Measurements from ENCODE around the gene EPHA4.
A peak's percentile ranks its signal among the peaks of the same experiment; 100 is the strongest.

EPHA4 gene

DNA sequence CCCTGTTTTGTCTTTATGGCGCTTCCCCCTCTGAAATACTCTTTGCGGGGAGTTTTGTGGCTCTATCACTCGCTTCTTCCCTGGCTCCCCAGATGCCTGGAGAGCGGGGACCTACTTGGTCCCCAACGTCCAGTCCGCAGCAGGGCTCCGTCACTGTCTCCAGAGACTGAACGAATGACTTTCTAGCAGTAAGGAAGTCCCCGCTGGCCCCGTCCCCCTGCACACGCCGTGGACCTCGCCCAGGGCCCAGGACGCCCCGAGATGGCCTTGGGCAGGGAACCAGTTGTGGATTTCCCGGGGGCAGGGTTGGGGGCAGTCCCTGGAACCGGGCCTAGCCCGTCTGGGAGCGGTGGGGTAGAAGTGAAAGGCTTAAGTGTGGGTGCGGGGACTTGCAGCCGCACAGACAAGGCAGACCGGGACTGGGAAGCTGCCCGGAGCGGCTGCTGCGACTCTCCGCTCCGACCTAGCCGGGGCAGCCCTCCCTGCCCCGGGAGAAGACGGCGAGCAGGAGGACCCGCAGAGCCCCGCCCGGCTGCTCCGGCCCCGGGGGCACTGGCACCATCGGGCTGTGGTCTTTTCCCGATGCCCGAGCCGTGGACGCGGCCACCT lies 821 bp upstream of the EPHA4 start:
- no peaks in the 10 kb centered on the region for H3K4me1 ChIP-seq (ENCODE audit: control insufficient read depth, insufficient read depth, low read length, poor library complexity, severe bottlenecking)
- H3K9me3 ChIP-seq (ENCODE audit: control insufficient read depth, low read length): no peaks in the 10 kb centered on the region
- peak overlapping the region; percentile 60 for H3K4me3 ChIP-seq (ENCODE audit: extremely low read depth, insufficient read depth, low read length, poor library complexity, severe bottlenecking)
- WGBS, 2 experiments (ENCODE audit: insufficient coverage in 2 of 2): 0 to 1% methylated on average over 29 to 37 of the region's 42 CpGs
- peak overlapping the region; percentile 46 for H3K27ac ChIP-seq (ENCODE audit: low read depth, low read length, severe bottlenecking)
- H3K36me3 ChIP-seq (ENCODE audit: control insufficient read depth, insufficient read depth, low read length): no peaks in the 10 kb centered on the region

DNA sequence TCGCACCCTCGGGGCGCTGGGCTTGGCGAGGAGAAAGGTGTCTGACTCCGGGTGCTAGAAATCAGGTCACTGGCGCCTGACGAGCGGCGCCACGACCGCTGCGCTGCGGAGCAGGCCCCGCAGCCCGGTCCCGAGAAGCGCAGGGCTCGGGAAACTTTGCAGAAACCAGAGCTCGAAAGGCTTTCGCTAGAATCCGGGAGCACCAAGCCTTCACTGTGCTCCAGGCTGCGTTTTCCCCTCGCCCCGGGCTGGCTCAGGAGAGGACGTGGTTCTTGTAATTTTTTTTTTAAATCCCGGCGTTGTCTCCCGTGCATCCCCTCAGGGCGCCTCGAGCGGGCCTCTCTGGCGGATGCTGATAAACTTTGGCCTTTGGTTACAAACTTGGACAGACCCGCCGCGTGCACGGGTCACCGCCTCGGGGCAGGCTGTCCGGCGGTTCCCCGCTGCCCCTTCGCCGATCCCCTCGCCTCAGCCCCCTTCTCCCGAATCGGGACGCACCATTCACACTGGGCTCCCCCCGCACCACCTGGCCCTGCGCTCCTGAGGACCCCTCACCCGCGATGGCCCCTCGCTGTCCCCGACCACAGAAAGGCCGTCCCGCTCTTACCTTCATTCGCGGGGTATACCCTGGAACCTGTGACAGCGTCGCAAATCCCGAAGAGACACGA lies 419 bp downstream of the EPHA4 start:
- Histone ChIP-seq H3K36me3 (ENCODE audit: control insufficient read depth, insufficient read depth, low read length) (no peaks in the 10 kb centered on the region), H3K4me3 (ENCODE audit: extremely low read depth, insufficient read depth, low read length, poor library complexity, severe bottlenecking) (peak overlapping the region; percentile 60), H3K9me3 (ENCODE audit: control insufficient read depth, low read length) (no peaks in the 10 kb centered on the region), H3K27ac (ENCODE audit: low read depth, low read length, severe bottlenecking) (peak overlapping the region; percentile 60), H3K4me1 (ENCODE audit: control insufficient read depth, insufficient read depth, low read length, poor library complexity, severe bottlenecking) (no peaks in the 10 kb centered on the region)
- 0% methylated on average over 48 to 55 of the region's 61 CpGs for WGBS, 2 experiments (ENCODE audit: insufficient coverage in 2 of 2)

DNA sequence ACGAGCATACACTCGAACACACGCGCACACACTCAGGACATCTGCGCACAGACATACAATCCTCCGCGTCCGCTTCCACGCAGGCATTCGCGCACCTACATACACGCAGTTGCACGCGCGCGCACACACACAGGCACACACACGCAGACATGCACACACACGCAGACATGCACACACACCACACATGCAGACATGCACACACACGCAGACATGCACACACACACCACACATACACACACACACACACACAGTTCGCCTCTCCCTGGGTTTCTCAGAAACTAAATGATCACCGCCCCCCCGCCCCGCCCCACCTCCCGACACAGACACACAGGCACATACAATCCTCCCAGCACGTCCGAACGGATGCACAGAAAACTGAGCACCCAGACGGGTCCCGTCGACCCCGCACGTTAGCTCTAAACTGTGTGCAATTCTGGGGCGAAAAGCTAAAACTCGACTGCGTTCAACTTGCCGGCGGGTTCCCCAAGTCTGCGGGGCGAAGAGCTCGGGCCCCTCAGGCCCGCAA lies 1.0 kb downstream of the EPHA4 start:
- H3K36me3 ChIP-seq (ENCODE audit: control insufficient read depth, insufficient read depth, low read length): no peaks in the 10 kb centered on the region
- H3K27ac ChIP-seq (ENCODE audit: low read depth, low read length, severe bottlenecking): no peak overlapping the region
- no peaks in the 10 kb centered on the region for H3K4me1 ChIP-seq (ENCODE audit: control insufficient read depth, insufficient read depth, low read length, poor library complexity, severe bottlenecking)
- H3K9me3 ChIP-seq (ENCODE audit: control insufficient read depth, low read length): no peaks in the 10 kb centered on the region
- WGBS, 2 experiments (ENCODE audit: insufficient coverage in 2 of 2): 4 to 7% methylated on average over 20 to 35 of the region's 41 CpGs
- peak overlapping the region; percentile 60 for H3K4me3 ChIP-seq (ENCODE audit: extremely low read depth, insufficient read depth, low read length, poor library complexity, severe bottlenecking)

DNA sequence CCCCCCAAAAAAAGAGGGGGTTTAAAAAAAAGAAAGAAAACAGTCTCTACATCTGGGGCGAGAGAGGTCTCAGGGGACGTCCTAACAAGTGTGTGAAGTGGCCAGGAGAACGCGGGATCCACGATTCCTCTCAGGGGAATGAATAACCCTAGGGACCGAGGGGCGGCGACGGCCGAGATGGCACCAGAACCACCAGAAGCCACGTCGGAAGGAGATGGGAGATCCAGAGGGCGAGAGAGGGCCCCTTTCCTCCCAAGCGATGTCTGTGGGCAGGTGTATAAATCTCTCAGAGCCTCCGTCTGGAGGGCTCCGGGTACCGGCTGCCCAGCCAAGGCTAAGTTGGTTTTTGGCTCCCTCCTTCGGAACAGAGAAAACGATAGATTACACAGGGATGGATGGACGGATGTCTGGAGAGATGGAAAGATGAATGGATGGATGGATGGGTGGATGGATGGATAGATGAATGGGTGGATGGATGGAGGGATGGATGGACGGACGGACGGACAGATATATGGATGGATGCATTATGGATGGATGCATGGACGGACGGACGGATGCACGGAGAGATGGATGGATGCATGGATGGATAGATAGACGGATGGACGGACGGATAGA lies 1.7 kb downstream of the EPHA4 start:
- H3K27ac ChIP-seq (ENCODE audit: low read depth, low read length, severe bottlenecking): no peak overlapping the region
- no peaks in the 10 kb centered on the region for H3K36me3 ChIP-seq (ENCODE audit: control insufficient read depth, insufficient read depth, low read length)
- WGBS, 2 experiments (ENCODE audit: insufficient coverage in 2 of 2): 6 to 9% methylated on average over 29 of the region's 30 CpGs

DNA sequence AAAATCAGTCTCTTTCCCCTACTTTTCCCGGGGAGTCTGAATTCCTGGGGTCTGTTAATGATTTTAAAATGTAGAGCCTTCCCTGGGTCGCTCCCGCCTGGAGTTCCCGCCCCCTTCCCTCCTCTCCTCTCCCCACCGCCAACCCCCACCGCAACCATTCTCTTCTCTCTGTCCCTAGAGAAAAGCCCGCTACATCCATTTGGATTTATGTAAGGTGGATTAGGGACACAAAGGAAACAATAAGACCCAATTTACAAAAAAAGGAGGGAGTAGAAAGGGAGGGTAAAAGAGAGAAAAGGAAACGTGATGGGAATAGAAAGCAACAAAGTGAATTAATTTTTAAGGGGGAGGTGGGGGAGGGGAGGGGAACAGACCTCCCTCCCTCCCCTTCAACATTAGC lies 2.2 kb downstream of the EPHA4 start:
- no peak overlapping the region for H3K27ac ChIP-seq (ENCODE audit: low read depth, low read length, severe bottlenecking)
- H3K9me3 ChIP-seq (ENCODE audit: control insufficient read depth, low read length): no peaks in the 10 kb centered on the region
- no CpG with 5 or more reads among the region's 8 CpGs for WGBS, 2 experiments (ENCODE audit: insufficient coverage in 2 of 2)
- H3K36me3 ChIP-seq (ENCODE audit: control insufficient read depth, insufficient read depth, low read length): no peaks in the 10 kb centered on the region
- H3K4me1 ChIP-seq (ENCODE audit: control insufficient read depth, insufficient read depth, low read length, poor library complexity, severe bottlenecking): no peaks in the 10 kb centered on the region
- peak overlapping the region; percentile 60 for H3K4me3 ChIP-seq (ENCODE audit: extremely low read depth, insufficient read depth, low read length, poor library complexity, severe bottlenecking)

More for the DNA sequence above, 1.7 kb downstream of the EPHA4 start:
- H3K4me3 ChIP-seq (ENCODE audit: extremely low read depth, insufficient read depth, low read length, poor library complexity, severe bottlenecking): peak overlapping the region; percentile 60
- no peaks in the 10 kb centered on the region for H3K4me1 ChIP-seq (ENCODE audit: control insufficient read depth, insufficient read depth, low read length, poor library complexity, severe bottlenecking)
- no peaks in the 10 kb centered on the region for H3K9me3 ChIP-seq (ENCODE audit: control insufficient read depth, low read length)

DNA sequence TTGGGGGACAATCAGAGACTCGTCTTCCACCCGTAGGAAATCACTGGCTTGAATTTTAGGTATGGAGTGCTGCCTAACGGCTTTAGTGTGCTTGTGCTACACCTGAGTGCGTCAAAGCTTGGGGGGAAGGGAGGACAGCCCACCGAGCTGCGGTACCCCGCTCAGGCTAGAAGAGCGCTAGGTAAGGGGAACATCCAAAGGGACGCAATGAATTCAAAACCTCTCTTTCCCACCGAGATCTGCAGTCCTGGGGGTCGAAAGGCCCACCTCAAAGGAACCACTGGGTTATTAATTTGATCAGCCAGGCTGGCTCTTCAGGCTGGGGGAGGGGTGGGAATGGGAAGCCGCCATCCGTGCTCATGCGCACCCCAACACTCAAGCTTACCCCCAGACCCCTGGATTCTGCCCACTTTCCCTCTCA lies 2.7 kb downstream of the EPHA4 start:
- Histone ChIP-seq H3K4me1 (ENCODE audit: control insufficient read depth, insufficient read depth, low read length, poor library complexity, severe bottlenecking) (no peaks in the 10 kb centered on the region), H3K27ac (ENCODE audit: low read depth, low read length, severe bottlenecking) (no peak overlapping the region)
- 11 to 16% methylated on average over 8 to 9 of the region's 14 CpGs for WGBS, 2 experiments (ENCODE audit: insufficient coverage in 2 of 2)

DNA sequence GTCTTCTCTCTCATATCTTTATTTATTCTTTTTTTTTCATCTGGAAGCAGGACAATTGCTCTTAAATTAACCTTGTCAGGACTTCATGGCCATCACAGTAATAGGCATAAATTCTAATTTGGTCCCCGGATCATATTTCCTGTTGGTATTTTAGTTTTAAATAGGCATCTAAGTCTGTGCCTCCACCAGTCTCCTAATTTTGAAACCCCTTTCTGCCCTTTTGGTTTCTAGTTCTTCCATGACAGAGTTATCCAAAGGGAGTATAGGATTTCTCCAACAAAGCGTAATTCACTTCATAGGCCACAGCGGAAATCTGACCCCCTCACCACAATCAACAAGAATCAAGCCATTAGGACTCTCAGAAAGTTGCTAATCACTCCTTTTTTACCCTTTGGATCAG lies 3.8 kb downstream of the EPHA4 start:
- H3K4me1 ChIP-seq (ENCODE audit: control insufficient read depth, insufficient read depth, low read length, poor library complexity, severe bottlenecking): no peaks in the 10 kb centered on the region
- WGBS, 2 experiments (ENCODE audit: insufficient coverage in 2 of 2): 83 to 90% methylated on average over 2 to 3 of the region's 3 CpGs

More for the DNA sequence above, 2.7 kb downstream of the EPHA4 start:
- Histone ChIP-seq H3K9me3 (ENCODE audit: control insufficient read depth, low read length) (no peaks in the 10 kb centered on the region), H3K36me3 (ENCODE audit: control insufficient read depth, insufficient read depth, low read length) (no peaks in the 10 kb centered on the region), H3K4me3 (ENCODE audit: extremely low read depth, insufficient read depth, low read length, poor library complexity, severe bottlenecking) (peak overlapping the region; percentile 60)

DNA sequence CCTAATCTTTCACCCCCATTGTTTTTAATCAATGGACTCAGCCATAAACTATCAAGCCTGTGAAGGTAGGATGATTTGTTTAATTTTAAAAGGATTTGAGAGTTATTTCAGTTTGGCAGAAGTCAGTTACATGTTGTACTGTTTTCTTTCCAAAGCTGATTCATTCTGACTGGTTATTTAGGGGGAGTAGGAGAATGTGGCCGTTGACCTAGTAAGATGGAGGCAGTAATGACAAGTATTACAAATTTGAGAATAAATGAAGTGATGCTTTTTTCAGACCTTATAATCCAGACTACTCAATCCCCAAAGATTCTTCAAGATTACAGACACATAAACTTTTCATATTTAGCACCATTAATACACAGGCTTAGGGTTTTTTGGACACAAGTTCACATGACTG lies 4.3 kb downstream of the EPHA4 start:
- H3K9me3 ChIP-seq (ENCODE audit: control insufficient read depth, low read length): no peaks in the 10 kb centered on the region
- H3K36me3 ChIP-seq (ENCODE audit: control insufficient read depth, insufficient read depth, low read length): no peaks in the 10 kb centered on the region
- no peak overlapping the region for H3K27ac ChIP-seq (ENCODE audit: low read depth, low read length, severe bottlenecking)
- no CpG with 5 or more reads among the region's 1 CpG for WGBS, 2 experiments (ENCODE audit: insufficient coverage in 2 of 2)
- H3K4me3 ChIP-seq (ENCODE audit: extremely low read depth, insufficient read depth, low read length, poor library complexity, severe bottlenecking): no peak overlapping the region
- no peaks in the 10 kb centered on the region for H3K4me1 ChIP-seq (ENCODE audit: control insufficient read depth, insufficient read depth, low read length, poor library complexity, severe bottlenecking)

More for the DNA sequence above, 3.8 kb downstream of the EPHA4 start:
- Histone ChIP-seq H3K27ac (ENCODE audit: low read depth, low read length, severe bottlenecking) (no peak overlapping the region), H3K9me3 (ENCODE audit: control insufficient read depth, low read length) (no peaks in the 10 kb centered on the region), H3K36me3 (ENCODE audit: control insufficient read depth, insufficient read depth, low read length) (no peaks in the 10 kb centered on the region), H3K4me3 (ENCODE audit: extremely low read depth, insufficient read depth, low read length, poor library complexity, severe bottlenecking) (no peak overlapping the region)

DNA sequence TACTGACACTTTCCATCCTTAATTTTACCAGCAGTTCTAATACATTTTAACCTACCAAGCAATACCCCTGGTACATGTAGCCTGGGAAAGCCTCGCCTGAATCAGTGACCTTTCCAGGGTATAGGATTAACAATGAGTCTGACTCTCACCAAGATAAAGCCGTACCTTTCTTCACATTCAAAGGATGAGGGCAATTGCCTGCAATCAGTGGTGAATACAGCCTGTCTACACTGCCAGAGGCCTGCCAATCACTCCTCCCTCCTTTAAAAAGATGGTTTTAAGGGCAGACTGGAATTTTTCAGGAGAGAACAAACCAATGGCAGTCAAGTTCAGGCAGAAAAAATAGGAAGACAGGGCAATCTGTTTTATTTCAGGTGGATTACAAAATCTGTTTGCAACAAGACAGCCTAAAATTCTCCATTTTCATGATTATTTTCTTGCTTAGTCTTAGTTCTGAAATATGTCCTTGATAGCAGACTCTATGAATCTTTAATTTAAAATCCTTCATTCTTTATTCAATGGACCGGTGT lies 4.8 kb downstream of the EPHA4 start:
- Histone ChIP-seq H3K36me3 (ENCODE audit: control insufficient read depth, insufficient read depth, low read length) (no peaks in the 10 kb centered on the region), H3K4me3 (ENCODE audit: extremely low read depth, insufficient read depth, low read length, poor library complexity, severe bottlenecking) (no peak overlapping the region), H3K27ac (ENCODE audit: low read depth, low read length, severe bottlenecking) (no peak overlapping the region), H3K4me1 (ENCODE audit: control insufficient read depth, insufficient read depth, low read length, poor library complexity, severe bottlenecking) (no peaks in the 10 kb centered on the region), H3K9me3 (ENCODE audit: control insufficient read depth, low read length) (no peaks in the 10 kb centered on the region)
- 84 to 88% methylated on average over 3 of the region's 3 CpGs for WGBS, 2 experiments (ENCODE audit: insufficient coverage in 2 of 2)

DNA sequence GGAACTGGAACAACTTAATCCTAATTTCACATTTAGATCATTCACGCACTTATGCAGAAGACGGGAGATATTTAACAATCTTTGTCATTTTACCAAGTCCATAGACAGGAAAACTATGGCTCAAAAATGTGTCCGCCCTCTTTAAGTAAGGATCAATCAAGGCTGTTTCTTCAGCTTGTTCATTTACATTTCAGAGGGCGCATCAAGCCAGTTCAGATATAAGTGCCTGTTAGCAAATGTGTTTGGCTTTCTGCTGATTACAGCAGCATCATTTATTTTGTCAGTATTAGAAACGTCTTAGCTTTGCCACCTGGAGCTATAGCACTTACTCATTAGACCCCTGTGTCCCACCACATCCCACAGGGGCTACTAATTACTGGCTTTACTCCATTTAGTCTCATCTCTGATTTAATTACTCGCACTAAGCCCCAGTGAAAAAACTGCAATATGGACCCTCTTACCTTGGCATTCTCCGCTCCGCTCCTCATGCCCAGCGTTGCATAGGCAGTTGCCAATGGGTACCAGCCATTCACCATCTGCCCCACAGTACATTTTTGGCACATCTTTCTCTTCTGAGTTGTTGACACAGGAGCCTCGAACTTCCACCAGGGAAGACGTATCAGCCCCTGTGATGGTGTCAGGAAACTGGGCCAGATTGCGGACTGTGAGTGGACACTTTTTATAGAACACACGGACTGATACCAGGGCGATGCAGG lies 8.7 kb downstream of the EPHA4 start:
- Histone ChIP-seq H3K9me3 (ENCODE audit: control insufficient read depth, low read length) (no peaks in the 10 kb centered on the region), H3K4me3 (ENCODE audit: extremely low read depth, insufficient read depth, low read length, poor library complexity, severe bottlenecking) (no peak overlapping the region), H3K36me3 (ENCODE audit: control insufficient read depth, insufficient read depth, low read length) (no peaks in the 10 kb centered on the region), H3K4me1 (ENCODE audit: control insufficient read depth, insufficient read depth, low read length, poor library complexity, severe bottlenecking) (no peaks in the 10 kb centered on the region), H3K27ac (ENCODE audit: low read depth, low read length, severe bottlenecking) (no peak overlapping the region)
- whole genome bisulfite sequencing, 2 experiments (ENCODE audit: insufficient coverage in 2 of 2): 91 to 92% methylated on average over 13 of the region's 14 CpGs
